Measurements from ENCODE around the gene SETD1A.
"Not testable (repeated sequence)": the region's sequence is repeated elsewhere in the genome, so short reads cannot be mapped to it uniquely, and the experiment has no call there.

Gene SETD1A

GRCh38 chr16:31013292-31013691 lies 55.7 kb downstream of the SETD1A start:
- DNase-seq; H3K27ac ChIP-seq (ENCODE audit: insufficient read depth in 1 of 2, low read depth in 1 of 2, low read length in 2 of 2, poor library complexity in 1 of 2, severe bottlenecking in 2 of 2); H3K4me3 ChIP-seq (ENCODE audit: control insufficient read depth in 1 of 7, extremely low read depth in 1 of 7, insufficient read depth in 4 of 7, low read depth in 2 of 7, low read length in 6 of 7); H3K36me3 ChIP-seq (ENCODE audit: control insufficient read depth in 4 of 4, insufficient read depth in 4 of 4, low read length in 3 of 4); H3K4me1 ChIP-seq (ENCODE audit: control extremely low read depth in 1 of 4, control insufficient read depth in 4 of 4, insufficient read depth in 4 of 4, low read length in 3 of 4); H3K9me3 ChIP-seq (ENCODE audit: control extremely low read depth in 1 of 5, control insufficient read depth in 4 of 5, insufficient read depth in 2 of 5, low read depth in 1 of 5, low read length in 4 of 5); POLR2A ChIA-PET: not testable (repeated sequence)
- H3K27me3 ChIP-seq (replicated peaks in 2 of 5; ENCODE audit: control insufficient read depth in 4 of 5, insufficient read depth in 5 of 5, low read length in 4 of 5), result peaks cover 0 to 28% (median 16%) of the 10 kb centered on the region in 5 experiments
- CTCF ChIA-PET, result interaction anchor here (1.0 kb wide), 1 partner anchor 14 kb away, joined by 3 read pairs; no protein-coding TSS in a partner anchor

- ChIA-PET CTCF (interaction anchor here (1.1 to 1.7 kb wide), 6 partner anchors 17 to 62 kb away, joined by 3 to 7 read pairs (median 4); partner anchors contain the start of gene HSD3B7), POLR2A (interaction anchor here (0.9 kb wide), 1 partner anchor 68 kb away, joined by 4 read pairs; no protein-coding TSS in a partner anchor)
- 80% methylated on average over 5 of the region's 6 CpGs for WGBS (ENCODE audit: insufficient coverage)
- DNase-seq, result no peak
- Histone ChIP-seq H3K4me3 (ENCODE audit: control insufficient read depth in 1 of 7, extremely low read depth in 1 of 7, insufficient read depth in 4 of 7, low read depth in 2 of 7, low read length in 6 of 7) (no peak overlapping the region), H3K9me3 (ENCODE audit: control extremely low read depth in 1 of 5, control insufficient read depth in 4 of 5, insufficient read depth in 2 of 5, low read depth in 1 of 5, low read length in 4 of 5) (no peaks in the 10 kb centered on the region), H3K27me3 (replicated peaks in 2 of 5; ENCODE audit: control insufficient read depth in 4 of 5, insufficient read depth in 5 of 5, low read length in 4 of 5) (peaks cover 0 to 15% (median 8%) of the 10 kb centered on the region in 5 experiments), H3K36me3 (ENCODE audit: control insufficient read depth in 4 of 4, insufficient read depth in 4 of 4, low read length in 3 of 4) (no peaks in the 10 kb centered on the region), H3K27ac (ENCODE audit: insufficient read depth in 1 of 2, low read depth in 1 of 2, low read length in 2 of 2, poor library complexity in 1 of 2, severe bottlenecking in 2 of 2) (no peak overlapping the region), H3K4me1 (ENCODE audit: control extremely low read depth in 1 of 4, control insufficient read depth in 4 of 4, insufficient read depth in 4 of 4, low read length in 3 of 4) (peaks cover 0 to 2% (median 0%) of the 10 kb centered on the region in 4 experiments)
Measured at GRCh38 chr16:31016018-31016417, 58.5 kb downstream of the SETD1A start.

- H3K4me3 ChIP-seq (ENCODE audit: control insufficient read depth in 1 of 7, extremely low read depth in 1 of 7, insufficient read depth in 4 of 7, low read depth in 2 of 7, low read length in 6 of 7); H3K9me3 ChIP-seq (ENCODE audit: control extremely low read depth in 1 of 5, control insufficient read depth in 4 of 5, insufficient read depth in 2 of 5, low read depth in 1 of 5, low read length in 4 of 5); H3K36me3 ChIP-seq (ENCODE audit: control insufficient read depth in 4 of 4, insufficient read depth in 4 of 4, low read length in 3 of 4); DNase-seq; H3K27ac ChIP-seq (ENCODE audit: insufficient read depth in 1 of 2, low read depth in 1 of 2, low read length in 2 of 2, poor library complexity in 1 of 2, severe bottlenecking in 2 of 2); H3K27me3 ChIP-seq (replicated peaks in 2 of 5; ENCODE audit: control insufficient read depth in 4 of 5, insufficient read depth in 5 of 5, low read length in 4 of 5); POLR2A ChIA-PET; H3K4me1 ChIP-seq (ENCODE audit: control extremely low read depth in 1 of 4, control insufficient read depth in 4 of 4, insufficient read depth in 4 of 4, low read length in 3 of 4); CTCF ChIA-PET: not testable (repeated sequence)
- 100% methylated on average over 2 of the region's 10 CpGs for WGBS (ENCODE audit: insufficient coverage)
Measured at GRCh38 chr16:31017756-31018155, 60.2 kb downstream of the SETD1A start.

- no peak for DNase-seq
- Histone ChIP-seq H3K27me3 (replicated peaks in 2 of 5; ENCODE audit: control insufficient read depth in 4 of 5, insufficient read depth in 5 of 5, low read length in 4 of 5) (no peaks in the 10 kb centered on the region), H3K4me1 (ENCODE audit: control extremely low read depth in 1 of 4, control insufficient read depth in 4 of 4, insufficient read depth in 4 of 4, low read length in 3 of 4) (peaks cover 0 to 2% (median under 1%) of the 10 kb centered on the region in 4 experiments), H3K27ac (ENCODE audit: insufficient read depth in 1 of 2, low read depth in 1 of 2, low read length in 2 of 2, poor library complexity in 1 of 2, severe bottlenecking in 2 of 2) (no peak overlapping the region), H3K36me3 (ENCODE audit: control insufficient read depth in 4 of 4, insufficient read depth in 4 of 4, low read length in 3 of 4) (no peaks in the 10 kb centered on the region), H3K4me3 (ENCODE audit: control insufficient read depth in 1 of 7, extremely low read depth in 1 of 7, insufficient read depth in 4 of 7, low read depth in 2 of 7, low read length in 6 of 7) (no peak overlapping the region), H3K9me3 (ENCODE audit: control extremely low read depth in 1 of 5, control insufficient read depth in 4 of 5, insufficient read depth in 2 of 5, low read depth in 1 of 5, low read length in 4 of 5) (no peaks in the 10 kb centered on the region)
- POLR2A ChIA-PET, result no interaction called here
- CTCF ChIA-PET, result no interaction called here
- no CpG with 5 or more reads among the region's 3 CpGs for WGBS (ENCODE audit: insufficient coverage)
Measured at GRCh38 chr16:31020536-31020935, 63.0 kb downstream of the SETD1A start.

- no peaks in the 10 kb centered on the region for H3K9me3 ChIP-seq (ENCODE audit: control extremely low read depth in 1 of 5, control insufficient read depth in 4 of 5, insufficient read depth in 2 of 5, low read depth in 1 of 5, low read length in 4 of 5)
- ChIA-PET CTCF (interaction anchor here (1.2 to 1.6 kb wide), 2 partner anchors 18 to 83 kb away, joined by 5 read pairs; no protein-coding TSS in a partner anchor), POLR2A (interaction anchor here (0.7 kb wide), 1 partner anchor 39 kb away, joined by 4 read pairs; no protein-coding TSS in a partner anchor)
- DNase-seq, result no peak
- no peaks in the 10 kb centered on the region for H3K27me3 ChIP-seq (replicated peaks in 2 of 5; ENCODE audit: control insufficient read depth in 4 of 5, insufficient read depth in 5 of 5, low read length in 4 of 5)
- H3K4me1 ChIP-seq (ENCODE audit: control extremely low read depth in 1 of 4, control insufficient read depth in 4 of 4, insufficient read depth in 4 of 4, low read length in 3 of 4), result peaks cover 0 to 11% (median 5%) of the 10 kb centered on the region in 4 experiments
- H3K4me3 ChIP-seq (ENCODE audit: control insufficient read depth in 1 of 7, extremely low read depth in 1 of 7, insufficient read depth in 4 of 7, low read depth in 2 of 7, low read length in 6 of 7), result no peak overlapping the region
- H3K27ac ChIP-seq (ENCODE audit: insufficient read depth in 1 of 2, low read depth in 1 of 2, low read length in 2 of 2, poor library complexity in 1 of 2, severe bottlenecking in 2 of 2), result no peak overlapping the region
- H3K36me3 ChIP-seq (ENCODE audit: control insufficient read depth in 4 of 4, insufficient read depth in 4 of 4, low read length in 3 of 4), result no peaks in the 10 kb centered on the region
- 96% methylated on average over 7 of the region's 12 CpGs for WGBS (ENCODE audit: insufficient coverage)
Measured at GRCh38 chr16:31022544-31023251, 65.1 kb downstream of the SETD1A start.

GRCh38 chr16:31023252-31023602 lies 65.7 kb downstream of the SETD1A start:
- no peak for DNase-seq
- POLR2A ChIA-PET, result interaction anchor here (0.7 kb wide), 1 partner anchor 39 kb away, joined by 4 read pairs; no protein-coding TSS in a partner anchor
- H3K9me3 ChIP-seq (ENCODE audit: control extremely low read depth in 1 of 5, control insufficient read depth in 4 of 5, insufficient read depth in 2 of 5, low read depth in 1 of 5, low read length in 4 of 5), result no peaks in the 10 kb centered on the region
- H3K4me1 ChIP-seq (ENCODE audit: control extremely low read depth in 1 of 4, control insufficient read depth in 4 of 4, insufficient read depth in 4 of 4, low read length in 3 of 4), result peaks cover 0 to 11% (median 5%) of the 10 kb centered on the region in 4 experiments
- no peak overlapping the region for H3K4me3 ChIP-seq (ENCODE audit: control insufficient read depth in 1 of 7, extremely low read depth in 1 of 7, insufficient read depth in 4 of 7, low read depth in 2 of 7, low read length in 6 of 7)
- WGBS (ENCODE audit: insufficient coverage), result 100% methylated on average over 1 of the region's 4 CpGs
- H3K36me3 ChIP-seq (ENCODE audit: control insufficient read depth in 4 of 4, insufficient read depth in 4 of 4, low read length in 3 of 4), result no peaks in the 10 kb centered on the region
- H3K27me3 ChIP-seq (replicated peaks in 2 of 5; ENCODE audit: control insufficient read depth in 4 of 5, insufficient read depth in 5 of 5, low read length in 4 of 5), result no peaks in the 10 kb centered on the region
- CTCF ChIA-PET, result interaction anchor here (1.0 to 1.2 kb wide), 2 partner anchors 83 to 122 kb away, joined by 3 to 5 read pairs; no protein-coding TSS in a partner anchor
- no peak overlapping the region for H3K27ac ChIP-seq (ENCODE audit: insufficient read depth in 1 of 2, low read depth in 1 of 2, low read length in 2 of 2, poor library complexity in 1 of 2, severe bottlenecking in 2 of 2)

- Histone ChIP-seq H3K4me1 (ENCODE audit: control extremely low read depth in 1 of 4, control insufficient read depth in 4 of 4, insufficient read depth in 4 of 4, low read length in 3 of 4) (peaks cover 0 to 11% (median 5%) of the 10 kb centered on the region in 4 experiments), H3K27me3 (replicated peaks in 2 of 5; ENCODE audit: control insufficient read depth in 4 of 5, insufficient read depth in 5 of 5, low read length in 4 of 5) (no peaks in the 10 kb centered on the region), H3K9me3 (ENCODE audit: control extremely low read depth in 1 of 5, control insufficient read depth in 4 of 5, insufficient read depth in 2 of 5, low read depth in 1 of 5, low read length in 4 of 5) (no peaks in the 10 kb centered on the region), H3K27ac (ENCODE audit: insufficient read depth in 1 of 2, low read depth in 1 of 2, low read length in 2 of 2, poor library complexity in 1 of 2, severe bottlenecking in 2 of 2) (no peak overlapping the region), H3K36me3 (ENCODE audit: control insufficient read depth in 4 of 4, insufficient read depth in 4 of 4, low read length in 3 of 4) (no peaks in the 10 kb centered on the region), H3K4me3 (ENCODE audit: control insufficient read depth in 1 of 7, extremely low read depth in 1 of 7, insufficient read depth in 4 of 7, low read depth in 2 of 7, low read length in 6 of 7) (no peak overlapping the region)
- WGBS (ENCODE audit: insufficient coverage), result 80% methylated on average over 1 of the region's 6 CpGs
- ChIA-PET CTCF (interaction anchor here (1.0 to 1.2 kb wide), 4 partner anchors 48 to 122 kb away, joined by 3 to 5 read pairs (median 3); no protein-coding TSS in a partner anchor), POLR2A (no interaction called here)
- no peak for DNase-seq
Measured at GRCh38 chr16:31023627-31024226, 66.2 kb downstream of the SETD1A start.

All from common myeloid progenitor, CD34-positive (primary cell).